ENCODE measurements around the gene POLR1B.
"Not testable (repeated sequence)": the region's sequence is repeated elsewhere in the genome, so short reads cannot be mapped to it uniquely, and the experiment has no call there.

The POLR1B gene

GRCh38 chr2:112516801-112517200 lies 25.5 kb upstream of the POLR1B start:
- no peak for DNase-seq (ENCODE audit: extremely low read depth, low read depth)
- TF ChIP-seq CTCF (IDR thresholded peaks at IDR 0.05; ENCODE audit: low read depth, low read length, missing control alignments), result no peak
- no peak overlapping the region for H3K4me3 ChIP-seq (replicated peaks; ENCODE audit: low read depth, low read length)

- H3K4me3 ChIP-seq (replicated peaks; ENCODE audit: low read depth, low read length), result no peak overlapping the region
- DNase-seq (ENCODE audit: extremely low read depth, low read depth), result no peak
- no peak for TF ChIP-seq CTCF (IDR thresholded peaks at IDR 0.05; ENCODE audit: low read depth, low read length, missing control alignments)
Observed at GRCh38 chr2:112518807-112519206, 23.5 kb upstream of the POLR1B start.

- no peak for TF ChIP-seq CTCF (IDR thresholded peaks at IDR 0.05; ENCODE audit: low read depth, low read length, missing control alignments)
- DNase-seq (ENCODE audit: extremely low read depth, low read depth), result no peak
- H3K4me3 ChIP-seq (replicated peaks; ENCODE audit: low read depth, low read length), result no peak overlapping the region
Observed at GRCh38 chr2:112519506-112519905, 22.8 kb upstream of the POLR1B start.

- no peak for DNase-seq (ENCODE audit: extremely low read depth, low read depth)
- no peak for TF ChIP-seq CTCF (IDR thresholded peaks at IDR 0.05; ENCODE audit: low read depth, low read length, missing control alignments)
- H3K4me3 ChIP-seq (replicated peaks; ENCODE audit: low read depth, low read length), result no peak overlapping the region
Observed at GRCh38 chr2:112520234-112520783, 22.0 kb upstream of the POLR1B start.

DNA sequence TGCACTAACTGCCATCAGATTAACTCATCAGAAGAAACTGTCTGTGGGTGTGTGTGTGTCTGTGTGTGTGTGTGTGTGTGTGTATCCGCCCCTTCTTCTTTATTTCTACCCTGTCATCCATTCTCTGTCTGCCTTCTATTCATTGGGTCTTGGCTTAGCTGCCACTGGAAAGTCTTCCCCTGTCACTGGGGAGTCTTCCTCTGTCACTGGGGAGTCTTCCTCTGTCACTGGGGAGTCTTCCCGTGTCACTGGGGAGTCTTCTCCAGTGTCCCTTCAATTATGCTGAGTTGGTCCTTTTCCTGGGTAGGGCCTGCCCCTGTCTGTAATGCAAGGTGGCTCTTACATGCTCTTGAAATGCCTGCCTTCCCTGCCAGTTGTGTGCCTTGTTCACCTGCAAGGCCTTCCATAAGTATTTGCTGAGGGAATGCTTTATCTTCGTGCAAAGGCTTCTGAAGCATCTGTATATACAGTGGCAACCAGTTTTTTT lies 18.9 kb upstream of the POLR1B start:
- DNase-seq (ENCODE audit: extremely low read depth, low read depth), result no peak
- no peak for TF ChIP-seq CTCF (IDR thresholded peaks at IDR 0.05; ENCODE audit: low read depth, low read length, missing control alignments)
- H3K4me3 ChIP-seq (replicated peaks; ENCODE audit: low read depth, low read length), result no peak overlapping the region

DNA sequence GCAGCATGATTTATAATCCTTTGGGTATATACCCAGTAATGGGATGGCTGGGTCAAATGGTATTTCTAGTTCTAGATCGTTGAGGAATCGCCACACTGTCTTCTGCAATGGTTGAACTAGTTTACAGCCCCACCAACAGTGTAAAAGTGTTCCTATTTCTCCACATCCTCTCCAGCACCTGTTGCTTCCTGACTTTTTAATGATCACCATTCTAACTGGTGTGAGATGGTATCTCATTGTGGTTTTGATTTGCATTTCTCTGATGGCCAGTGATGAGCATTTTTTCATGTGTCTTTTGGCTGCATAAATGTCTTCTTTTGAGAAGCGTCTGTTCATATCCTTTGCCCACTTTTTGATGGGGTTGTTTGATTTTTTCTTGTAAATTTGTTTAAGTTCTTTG lies 18.0 kb upstream of the POLR1B start:
- H3K4me3 ChIP-seq (replicated peaks; ENCODE audit: low read depth, low read length); DNase-seq (ENCODE audit: extremely low read depth, low read depth): not testable (repeated sequence)

DNA sequence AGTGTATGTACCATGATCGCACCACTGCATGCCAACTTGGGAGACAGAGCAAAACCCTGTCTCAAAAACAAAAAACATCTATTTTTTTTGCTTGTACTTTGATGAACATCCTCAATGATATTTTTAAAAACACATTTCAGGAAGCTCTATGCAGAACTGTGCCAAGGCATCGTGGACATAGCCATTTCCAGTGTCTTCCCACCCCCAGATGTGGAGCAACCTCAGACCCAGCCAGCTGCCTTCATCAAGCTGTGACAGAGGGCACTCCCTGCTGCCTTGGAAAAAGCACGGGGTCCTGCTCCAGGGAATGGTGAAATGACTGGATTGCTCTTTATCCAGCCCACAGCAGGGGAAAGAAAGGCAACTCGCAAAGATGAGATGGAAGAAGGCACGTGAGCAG lies 13.7 kb upstream of the POLR1B start:
- H3K4me3 ChIP-seq (replicated peaks; ENCODE audit: low read depth, low read length), result no peak overlapping the region
- no peak for DNase-seq (ENCODE audit: extremely low read depth, low read depth)
- no peak for TF ChIP-seq CTCF (IDR thresholded peaks at IDR 0.05; ENCODE audit: low read depth, low read length, missing control alignments)

Measured in HFF-Myc (cell line).